WTC11 (cell line): ENCODE data around the gene SMTN. TPM values are rescaled to one million over a fixed set of nuclear protein-coding genes. Genes with fewer than 3 reads are reported as not detected.

Experiments used
- ATAC-seq: fragments of 200-7000 bp; cut with Tn5 transposase; 2 replicates; pipeline ENCODE4 v1.10.0; 2021; ENCODE audit warnings: mild to moderate bottlenecking, moderate library complexity
- CTCF ChIA-PET: fragments of 300-600 bp; sonication (Branson Sonifier 250); formaldehyde crosslinking; loops from one replicate; lab custom pipeline; 2021; ENCODE audit warnings: antibody characterized with exemption; lab: Charles Lee
- POLR2A ChIA-PET: fragments of 350-600 bp; sonication (Branson Sonifier 250); formaldehyde crosslinking; loops from one replicate; lab custom pipeline; 2021; ENCODE audit warnings: antibody characterized with exemption; lab: Charles Lee
- DNase-seq: peaks from one replicate; pipeline ENCODE4 v3.0.0; 2021; ENCODE audit warnings: low spot score
- H3K27ac Mint-ChIP-seq: 2 replicates; pipeline ENCODE4 v1.8.0; 2021; ENCODE audit warnings: mixed read lengths
- H3K27me3 Mint-ChIP-seq: 2 replicates; pipeline ENCODE4 v1.8.0; 2021; ENCODE audit warnings: low read depth, mild to moderate bottlenecking, moderate library complexity, mixed read lengths
- H3K36me3 Mint-ChIP-seq: 2 replicates; pipeline ENCODE4 v1.8.0; 2021; ENCODE audit warnings: mixed read lengths
- H3K4me1 Mint-ChIP-seq: 2 replicates; pipeline ENCODE4 v1.8.0; 2022; ENCODE audit warnings: mixed read lengths
- H3K4me3 Mint-ChIP-seq: 2 replicates; pipeline ENCODE4 v1.8.0; 2021; ENCODE audit warnings: mild to moderate bottlenecking, moderate library complexity, mixed read lengths
- H3K9me3 Mint-ChIP-seq: 2 replicates; pipeline ENCODE4 v1.8.0; 2021; ENCODE audit warnings: mixed read lengths
- ATF1 ChIP-seq: sonication (generic); formaldehyde crosslinking; IDR thresholded peaks from 2 replicates; pipeline ENCODE4 v1.8.1; 2023; ENCODE audit warnings: mild to moderate bottlenecking, moderate library complexity, missing genetic modification reagents
- CREM ChIP-seq: sonication (generic); formaldehyde crosslinking; IDR thresholded peaks from 2 replicates; pipeline ENCODE4 v1.8.1; 2022; ENCODE audit warnings: mild to moderate bottlenecking, missing genetic modification reagents, moderate library complexity
- EMX1 ChIP-seq: fragments of 250-450 bp; sonication (Bioruptor Pico); IDR thresholded peaks from 2 replicates; pipeline ENCODE4 v1.8.0; 2021; ENCODE audit warnings: mild to moderate bottlenecking
- ESRRA ChIP-seq: sonication (generic); formaldehyde crosslinking; IDR thresholded peaks from 2 replicates; pipeline ENCODE4 v1.8.1; 2022; ENCODE audit warnings: mild to moderate bottlenecking, missing genetic modification reagents, borderline replicate concordance
- ETV6 ChIP-seq: sonication (generic); formaldehyde crosslinking; IDR thresholded peaks from 2 replicates; pipeline ENCODE4 v1.8.1; 2022; ENCODE audit warnings: mild to moderate bottlenecking, missing genetic modification reagents
- FOXK1 ChIP-seq: sonication (generic); formaldehyde crosslinking; IDR thresholded peaks from 2 replicates; pipeline ENCODE4 v1.8.0; 2022; ENCODE audit warnings: mild to moderate bottlenecking, moderate library complexity, missing genetic modification reagents
- GABPB1 ChIP-seq: sonication (generic); formaldehyde crosslinking; IDR thresholded peaks from 2 replicates; pipeline ENCODE4 v1.8.1; 2023; ENCODE audit warnings: mild to moderate bottlenecking, missing genetic modification reagents
- HMGA2 ChIP-seq: fragments of 250-450 bp; sonication (Bioruptor Pico); IDR thresholded peaks from 2 replicates; pipeline ENCODE4 v1.4.0; 2021; ENCODE audit warnings: mild to moderate bottlenecking, moderate library complexity
- JAZF1 ChIP-seq: fragments of 250-450 bp; sonication (Bioruptor Pico); IDR thresholded peaks from 2 replicates; pipeline ENCODE4 v1.9.0; 2021; ENCODE audit warnings: moderate library complexity, mild to moderate bottlenecking, inconsistent platforms
- KAT7 ChIP-seq: sonication (generic); formaldehyde crosslinking; IDR thresholded peaks from 2 replicates; pipeline ENCODE4 v1.8.1; 2023; ENCODE audit warnings: missing genetic modification reagents, mild to moderate bottlenecking, borderline replicate concordance
- MLX ChIP-seq: sonication (generic); formaldehyde crosslinking; IDR thresholded peaks from 2 replicates; pipeline ENCODE4 v1.8.1; 2023; ENCODE audit warnings: mild to moderate bottlenecking, missing genetic modification reagents, moderate library complexity
- MYBL2 ChIP-seq: sonication (generic); formaldehyde crosslinking; IDR thresholded peaks from 2 replicates; pipeline ENCODE4 v1.8.1; 2023; ENCODE audit warnings: mild to moderate bottlenecking, moderate library complexity, missing genetic modification reagents
- NR1H2 ChIP-seq: sonication (generic); formaldehyde crosslinking; IDR thresholded peaks from 2 replicates; pipeline ENCODE4 v1.9.0; 2021; ENCODE audit warnings: mild to moderate bottlenecking, moderate library complexity, missing genetic modification reagents
- NR2C2 ChIP-seq: sonication (generic); formaldehyde crosslinking; IDR thresholded peaks from 2 replicates; pipeline ENCODE4 v1.8.0; 2022; ENCODE audit warnings: mild to moderate bottlenecking, missing genetic modification reagents
- SMAD4 ChIP-seq: sonication (generic); formaldehyde crosslinking; IDR thresholded peaks from 2 replicates; pipeline ENCODE4 v1.8.0; 2022; ENCODE audit warnings: mild to moderate bottlenecking, missing genetic modification reagents
- SOX15 ChIP-seq: fragments of 250-450 bp; sonication (Bioruptor Pico); IDR thresholded peaks from 2 replicates; pipeline ENCODE4 v1.9.0; 2021; ENCODE audit warnings: mild to moderate bottlenecking
- SP1 ChIP-seq: sonication (generic); formaldehyde crosslinking; conservative IDR thresholded peaks from 2 replicates; pipeline ENCODE4 v1.8.1; 2022; ENCODE audit warnings: missing genetic modification reagents
- ZNF219 ChIP-seq: sonication (generic); formaldehyde crosslinking; IDR thresholded peaks from 2 replicates; pipeline ENCODE4 v1.8.0; 2023; ENCODE audit warnings: missing genetic modification reagents, mild to moderate bottlenecking, borderline replicate concordance
- ZNF317 ChIP-seq: sonication (generic); formaldehyde crosslinking; IDR thresholded peaks from 2 replicates; pipeline ENCODE4 v1.8.1; 2023; ENCODE audit warnings: low read depth, mild to moderate bottlenecking, moderate library complexity, missing genetic modification reagents, borderline replicate concordance
- total RNA-seq: library from RNA; stranded (reverse); gene quantifications from 3 replicates; pipeline ENCODE4 v1.2.3, GENCODE V29; 2021
- TF ChIP-seq, protein P1 (sequence below): sonication (generic); formaldehyde crosslinking; IDR thresholded peaks from 2 replicates; pipeline ENCODE4 v1.8.1; 2022; ENCODE audit warnings: mild to moderate bottlenecking, missing genetic modification reagents, moderate library complexity, borderline replicate concordance
- TF ChIP-seq, protein P2 (sequence below): fragments of 250-450 bp; sonication (Bioruptor Pico); IDR thresholded peaks from 2 replicates; pipeline ENCODE4 v1.9.0; 2021; ENCODE audit warnings: mild to moderate bottlenecking, borderline replicate concordance
- TF ChIP-seq, protein P3 (sequence below): sonication (generic); formaldehyde crosslinking; IDR thresholded peaks from 2 replicates; pipeline ENCODE4 v1.8.1; 2023; ENCODE audit warnings: mild to moderate bottlenecking, missing genetic modification reagents, borderline replicate concordance
- TF ChIP-seq, protein P4 (sequence below): sonication (generic); formaldehyde crosslinking; IDR thresholded peaks from 2 replicates; pipeline ENCODE4 v1.8.0; 2023; ENCODE audit warnings: missing genetic modification reagents

SMTN gene
- total RNA-seq, 1 experiment from 2014 or later: 34.5 TPM

GRCh38 chr22:31119026-31119717 is 38.1 kb downstream of the SMTN start (continued):
- TF ChIP-seq, protein P1, sequence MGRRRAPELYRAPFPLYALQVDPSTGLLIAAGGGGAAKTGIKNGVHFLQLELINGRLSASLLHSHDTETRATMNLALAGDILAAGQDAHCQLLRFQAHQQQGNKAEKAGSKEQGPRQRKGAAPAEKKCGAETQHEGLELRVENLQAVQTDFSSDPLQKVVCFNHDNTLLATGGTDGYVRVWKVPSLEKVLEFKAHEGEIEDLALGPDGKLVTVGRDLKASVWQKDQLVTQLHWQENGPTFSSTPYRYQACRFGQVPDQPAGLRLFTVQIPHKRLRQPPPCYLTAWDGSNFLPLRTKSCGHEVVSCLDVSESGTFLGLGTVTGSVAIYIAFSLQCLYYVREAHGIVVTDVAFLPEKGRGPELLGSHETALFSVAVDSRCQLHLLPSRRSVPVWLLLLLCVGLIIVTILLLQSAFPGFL (CRISPR knock-in tag): no peak
- TF ChIP-seq, protein P2, sequence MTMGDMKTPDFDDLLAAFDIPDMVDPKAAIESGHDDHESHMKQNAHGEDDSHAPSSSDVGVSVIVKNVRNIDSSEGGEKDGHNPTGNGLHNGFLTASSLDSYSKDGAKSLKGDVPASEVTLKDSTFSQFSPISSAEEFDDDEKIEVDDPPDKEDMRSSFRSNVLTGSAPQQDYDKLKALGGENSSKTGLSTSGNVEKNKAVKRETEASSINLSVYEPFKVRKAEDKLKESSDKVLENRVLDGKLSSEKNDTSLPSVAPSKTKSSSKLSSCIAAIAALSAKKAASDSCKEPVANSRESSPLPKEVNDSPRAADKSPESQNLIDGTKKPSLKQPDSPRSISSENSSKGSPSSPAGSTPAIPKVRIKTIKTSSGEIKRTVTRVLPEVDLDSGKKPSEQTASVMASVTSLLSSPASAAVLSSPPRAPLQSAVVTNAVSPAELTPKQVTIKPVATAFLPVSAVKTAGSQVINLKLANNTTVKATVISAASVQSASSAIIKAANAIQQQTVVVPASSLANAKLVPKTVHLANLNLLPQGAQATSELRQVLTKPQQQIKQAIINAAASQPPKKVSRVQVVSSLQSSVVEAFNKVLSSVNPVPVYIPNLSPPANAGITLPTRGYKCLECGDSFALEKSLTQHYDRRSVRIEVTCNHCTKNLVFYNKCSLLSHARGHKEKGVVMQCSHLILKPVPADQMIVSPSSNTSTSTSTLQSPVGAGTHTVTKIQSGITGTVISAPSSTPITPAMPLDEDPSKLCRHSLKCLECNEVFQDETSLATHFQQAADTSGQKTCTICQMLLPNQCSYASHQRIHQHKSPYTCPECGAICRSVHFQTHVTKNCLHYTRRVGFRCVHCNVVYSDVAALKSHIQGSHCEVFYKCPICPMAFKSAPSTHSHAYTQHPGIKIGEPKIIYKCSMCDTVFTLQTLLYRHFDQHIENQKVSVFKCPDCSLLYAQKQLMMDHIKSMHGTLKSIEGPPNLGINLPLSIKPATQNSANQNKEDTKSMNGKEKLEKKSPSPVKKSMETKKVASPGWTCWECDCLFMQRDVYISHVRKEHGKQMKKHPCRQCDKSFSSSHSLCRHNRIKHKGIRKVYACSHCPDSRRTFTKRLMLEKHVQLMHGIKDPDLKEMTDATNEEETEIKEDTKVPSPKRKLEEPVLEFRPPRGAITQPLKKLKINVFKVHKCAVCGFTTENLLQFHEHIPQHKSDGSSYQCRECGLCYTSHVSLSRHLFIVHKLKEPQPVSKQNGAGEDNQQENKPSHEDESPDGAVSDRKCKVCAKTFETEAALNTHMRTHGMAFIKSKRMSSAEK: no peak
- no peak for TF ChIP-seq ZNF219 (CRISPR knock-in tag)

DNA sequence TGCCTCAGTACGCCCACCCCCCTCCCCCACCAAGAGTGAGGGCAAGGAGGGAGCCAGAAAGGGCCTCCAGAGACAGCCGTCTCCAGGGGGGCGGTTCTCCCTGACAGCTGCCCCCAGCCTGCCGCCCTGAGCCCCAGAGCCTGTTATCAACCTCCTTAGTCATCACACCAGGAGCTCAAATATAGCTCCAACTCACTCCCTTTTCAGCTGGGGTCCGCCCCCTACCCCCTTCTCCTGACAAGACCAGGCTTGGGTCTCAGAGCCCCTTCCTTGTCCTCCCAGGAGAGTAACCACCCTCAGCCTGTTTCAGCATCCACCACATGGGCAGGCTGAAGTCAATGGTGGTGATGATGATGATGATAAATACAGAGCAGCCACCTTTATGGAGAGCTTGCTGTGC is 39.1 kb downstream of the SMTN start:
- H3K36me3 Mint-ChIP-seq: no peaks in the 10 kb centered on the region
- no peak overlapping the region for H3K27ac Mint-ChIP-seq
- no peaks in the 10 kb centered on the region for H3K9me3 Mint-ChIP-seq
- no peak for TF ChIP-seq ESRRA (CRISPR knock-in tag)
- no peak for TF ChIP-seq MYBL2
- no peak for TF ChIP-seq SP1
- no peak for TF ChIP-seq ATF1 (CRISPR knock-in tag)
- TF ChIP-seq NR2C2 (CRISPR knock-in tag): no peak
- TF ChIP-seq, protein P3, sequence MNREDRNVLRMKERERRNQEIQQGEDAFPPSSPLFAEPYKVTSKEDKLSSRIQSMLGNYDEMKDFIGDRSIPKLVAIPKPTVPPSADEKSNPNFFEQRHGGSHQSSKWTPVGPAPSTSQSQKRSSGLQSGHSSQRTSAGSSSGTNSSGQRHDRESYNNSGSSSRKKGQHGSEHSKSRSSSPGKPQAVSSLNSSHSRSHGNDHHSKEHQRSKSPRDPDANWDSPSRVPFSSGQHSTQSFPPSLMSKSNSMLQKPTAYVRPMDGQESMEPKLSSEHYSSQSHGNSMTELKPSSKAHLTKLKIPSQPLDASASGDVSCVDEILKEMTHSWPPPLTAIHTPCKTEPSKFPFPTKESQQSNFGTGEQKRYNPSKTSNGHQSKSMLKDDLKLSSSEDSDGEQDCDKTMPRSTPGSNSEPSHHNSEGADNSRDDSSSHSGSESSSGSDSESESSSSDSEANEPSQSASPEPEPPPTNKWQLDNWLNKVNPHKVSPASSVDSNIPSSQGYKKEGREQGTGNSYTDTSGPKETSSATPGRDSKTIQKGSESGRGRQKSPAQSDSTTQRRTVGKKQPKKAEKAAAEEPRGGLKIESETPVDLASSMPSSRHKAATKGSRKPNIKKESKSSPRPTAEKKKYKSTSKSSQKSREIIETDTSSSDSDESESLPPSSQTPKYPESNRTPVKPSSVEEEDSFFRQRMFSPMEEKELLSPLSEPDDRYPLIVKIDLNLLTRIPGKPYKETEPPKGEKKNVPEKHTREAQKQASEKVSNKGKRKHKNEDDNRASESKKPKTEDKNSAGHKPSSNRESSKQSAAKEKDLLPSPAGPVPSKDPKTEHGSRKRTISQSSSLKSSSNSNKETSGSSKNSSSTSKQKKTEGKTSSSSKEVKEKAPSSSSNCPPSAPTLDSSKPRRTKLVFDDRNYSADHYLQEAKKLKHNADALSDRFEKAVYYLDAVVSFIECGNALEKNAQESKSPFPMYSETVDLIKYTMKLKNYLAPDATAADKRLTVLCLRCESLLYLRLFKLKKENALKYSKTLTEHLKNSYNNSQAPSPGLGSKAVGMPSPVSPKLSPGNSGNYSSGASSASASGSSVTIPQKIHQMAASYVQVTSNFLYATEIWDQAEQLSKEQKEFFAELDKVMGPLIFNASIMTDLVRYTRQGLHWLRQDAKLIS (CRISPR knock-in tag): no peak
- TF ChIP-seq EMX1 (CRISPR knock-in tag): no peak
- no peak for TF ChIP-seq KAT7
- no peak for TF ChIP-seq SOX15
- no peak for TF ChIP-seq ZNF317 (CRISPR knock-in tag)
- TF ChIP-seq GABPB1 (CRISPR knock-in tag): no peak
- ATAC-seq: no peak
- POLR2A ChIA-PET: interaction anchor here (0.8 to 1.0 kb wide), 2 partner anchors 12 to 20 kb away, joined by 3 to 4 read pairs; partner anchors contain the start of gene PLA2G3
- CTCF ChIA-PET: interaction anchor here (1.6 to 3.0 kb wide), 3 partner anchors 13 to 20 kb away, joined by 5 to 23 read pairs (median 15); partner anchors contain the start of genes PLA2G3 and SELENOM
- H3K27me3 Mint-ChIP-seq: peaks cover 3% of the 10 kb centered on the region; the same call in 1 of the 2 replicates
- no peak for DNase-seq
- H3K4me1 Mint-ChIP-seq: peaks cover 28% of the 10 kb centered on the region
- no peak overlapping the region for H3K4me3 Mint-ChIP-seq

DNA sequence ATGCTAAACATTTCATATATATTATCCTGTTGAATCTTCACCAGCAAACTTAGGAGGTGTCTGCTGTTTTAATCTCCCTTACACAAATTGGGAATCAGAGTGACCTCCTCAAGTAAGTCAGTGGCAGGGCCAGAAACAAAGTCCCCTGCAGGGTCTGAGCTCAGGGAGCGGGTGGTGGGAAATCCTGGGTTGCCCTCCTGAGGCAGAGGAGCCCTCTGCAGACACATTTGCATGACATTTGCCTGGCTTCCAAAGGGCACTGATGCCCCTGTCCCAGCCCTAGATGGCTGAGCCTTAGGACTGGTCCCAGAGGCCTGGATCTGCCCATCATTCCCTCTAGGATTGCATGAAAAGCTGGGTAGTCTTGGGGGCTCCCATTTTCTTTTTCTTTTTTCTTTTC is 39.5 kb downstream of the SMTN start:
- no peak overlapping the region for H3K27ac Mint-ChIP-seq
- H3K4me3 Mint-ChIP-seq: no peak overlapping the region
- POLR2A ChIA-PET: interaction anchor here (0.8 to 1.0 kb wide), 2 partner anchors 12 to 20 kb away, joined by 3 to 4 read pairs; partner anchors contain the start of gene PLA2G3
- no peaks in the 10 kb centered on the region for H3K36me3 Mint-ChIP-seq
- H3K27me3 Mint-ChIP-seq: peaks cover 3% of the 10 kb centered on the region; the same call in 1 of the 2 replicates
- CTCF ChIA-PET: interaction anchor here (1.6 to 3.0 kb wide), 3 partner anchors 13 to 20 kb away, joined by 5 to 23 read pairs (median 15); partner anchors contain the start of genes PLA2G3 and SELENOM
- H3K9me3 Mint-ChIP-seq: no peaks in the 10 kb centered on the region
- DNase-seq (no peak), ATAC-seq (no peak)
- H3K4me1 Mint-ChIP-seq: peaks cover 28% of the 10 kb centered on the region
- no peak for TF ChIP-seq ETV6 (CRISPR knock-in tag)
- no peak for TF ChIP-seq FOXK1 (CRISPR knock-in tag)
- no peak for TF ChIP-seq SMAD4 (CRISPR knock-in tag)
- no peak for TF ChIP-seq SOX15
- TF ChIP-seq NR2C2 (CRISPR knock-in tag): no peak
- no peak for TF ChIP-seq NR1H2
- TF ChIP-seq MLX (CRISPR knock-in tag): no peak
- no peak for TF ChIP-seq CREM (CRISPR knock-in tag)
- TF ChIP-seq, protein P4, sequence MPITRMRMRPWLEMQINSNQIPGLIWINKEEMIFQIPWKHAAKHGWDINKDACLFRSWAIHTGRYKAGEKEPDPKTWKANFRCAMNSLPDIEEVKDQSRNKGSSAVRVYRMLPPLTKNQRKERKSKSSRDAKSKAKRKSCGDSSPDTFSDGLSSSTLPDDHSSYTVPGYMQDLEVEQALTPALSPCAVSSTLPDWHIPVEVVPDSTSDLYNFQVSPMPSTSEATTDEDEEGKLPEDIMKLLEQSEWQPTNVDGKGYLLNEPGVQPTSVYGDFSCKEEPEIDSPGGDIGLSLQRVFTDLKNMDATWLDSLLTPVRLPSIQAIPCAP (CRISPR knock-in tag): no peak
- TF ChIP-seq HMGA2 (CRISPR knock-in tag): no peak
- TF ChIP-seq JAZF1: no peak
